Memory B cell (primary cell): ENCODE measurements around the gene GRIK4.

Source experiments
- ATAC-seq: fragments of 150-1000 bp; cut with Tn5 transposase; 2 replicates; pipeline ENCODE4 v1.10.0; 2021; ENCODE audit warnings: low read depth, mild to moderate bottlenecking, moderate library complexity
- DNase-seq, 2 donors: peaks; one replicate each; pipeline ENCODE4 v3.0.0; 2022; ENCODE audit warnings: low spot score in 2 of 2
- H3K27ac Mint-ChIP-seq: one replicate; pipeline ENCODE4 v1.8.0; 2022; ENCODE audit warnings: mild to moderate bottlenecking, moderate library complexity, mixed read lengths
- H3K27me3 Mint-ChIP-seq: one replicate; pipeline ENCODE4 v1.8.0; 2022; ENCODE audit warnings: mixed read lengths
- H3K36me3 Mint-ChIP-seq: one replicate; pipeline ENCODE4 v1.8.0; 2022; ENCODE audit warnings: mild to moderate bottlenecking, mixed read lengths
- H3K4me1 Mint-ChIP-seq: one replicate; pipeline ENCODE4 v1.8.0; 2022; ENCODE audit warnings: mixed read lengths
- H3K4me3 Mint-ChIP-seq: one replicate; pipeline ENCODE4 v1.8.0; 2022; ENCODE audit warnings: mild to moderate bottlenecking, moderate library complexity, mixed read lengths
- H3K9me3 Mint-ChIP-seq: one replicate; pipeline ENCODE4 v1.8.0; 2022; ENCODE audit warnings: mixed read lengths

Gene GRIK4

DNA sequence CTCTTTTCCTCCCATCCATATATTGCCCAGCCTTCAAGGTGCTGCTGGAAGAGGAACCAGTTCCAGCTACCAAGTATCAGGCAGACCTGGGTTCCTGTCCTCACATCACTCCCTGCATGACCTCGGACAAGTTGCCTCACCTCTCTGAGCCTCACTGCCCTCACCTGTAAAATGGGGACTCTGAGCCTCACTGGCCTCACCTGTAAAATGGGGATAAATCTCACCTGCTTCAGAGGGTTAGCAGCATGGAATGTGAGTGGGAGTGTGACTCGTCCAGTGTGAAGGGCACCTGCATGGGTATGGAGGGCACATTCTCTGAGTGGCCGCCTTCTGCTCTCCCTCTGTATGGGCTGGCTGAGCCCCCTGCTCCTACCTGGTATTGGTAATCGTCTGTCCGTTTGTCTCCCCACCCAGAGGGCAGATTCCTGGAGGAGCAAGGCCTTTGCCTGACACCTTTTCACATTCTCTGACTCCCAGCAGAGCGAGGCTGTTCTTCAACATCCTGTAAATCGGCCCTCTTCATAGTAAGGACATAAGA lies 3.7 kb downstream of the GRIK4 start:
- no peak overlapping the region for H3K27ac Mint-ChIP-seq
- DNase-seq (no peak), ATAC-seq (no peak)
- peaks cover 24% of the 10 kb centered on the region for H3K27me3 Mint-ChIP-seq
- H3K9me3 Mint-ChIP-seq, result no peaks in the 10 kb centered on the region
- H3K4me3 Mint-ChIP-seq, result no peak overlapping the region
- no peaks in the 10 kb centered on the region for H3K36me3 Mint-ChIP-seq
- H3K4me1 Mint-ChIP-seq, result peaks cover 9% of the 10 kb centered on the region

DNA sequence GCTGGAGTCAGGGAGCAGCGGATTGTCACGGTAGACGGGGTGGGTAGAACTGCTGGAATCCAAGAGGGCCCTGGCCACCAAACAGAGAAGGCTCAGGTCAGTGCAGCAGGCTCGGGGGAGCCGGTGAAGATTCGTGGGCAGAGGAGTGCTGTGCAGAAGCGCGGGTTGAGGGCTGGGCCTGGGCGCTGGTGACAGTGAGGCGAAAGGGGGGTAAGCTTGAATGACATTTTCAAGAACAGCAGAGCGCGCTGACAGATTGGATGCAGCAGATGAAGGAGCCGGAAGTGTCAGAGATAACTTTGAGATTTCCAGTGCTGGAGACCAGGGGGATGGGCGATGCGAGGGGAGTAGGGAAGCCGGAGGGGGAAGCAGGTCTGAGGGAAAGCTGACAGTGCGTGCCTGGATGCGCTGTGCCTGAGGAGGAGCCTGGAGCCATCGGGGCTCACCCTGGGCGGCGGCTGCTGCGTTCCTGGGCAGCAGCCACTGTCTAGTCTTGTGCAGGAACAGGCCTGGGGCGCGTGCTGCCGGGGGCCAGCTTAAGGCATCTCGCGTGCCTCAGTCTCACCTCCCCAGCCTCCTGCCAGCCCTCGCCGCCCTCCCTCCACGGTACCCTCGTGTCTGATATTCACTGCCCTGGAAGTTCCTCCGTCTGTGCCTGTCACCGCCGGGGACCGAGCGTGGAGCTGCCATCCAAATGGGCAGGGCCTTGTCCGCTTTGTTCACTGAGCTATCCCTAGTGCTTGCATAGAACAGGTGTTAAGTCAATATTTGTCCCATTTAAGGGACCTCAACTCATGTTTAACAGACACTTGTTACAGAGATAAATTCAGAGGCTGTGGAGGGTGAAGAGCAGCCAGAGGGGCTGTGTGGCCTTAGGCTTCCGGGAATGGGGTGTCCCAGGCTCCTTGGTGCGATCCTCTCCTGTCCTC lies 5.2 kb downstream of the GRIK4 start:
- ATAC-seq, result no peak
- H3K27me3 Mint-ChIP-seq, result peaks cover 19% of the 10 kb centered on the region
- no peak overlapping the region for H3K27ac Mint-ChIP-seq
- DNase-seq, result no peak
- H3K9me3 Mint-ChIP-seq, result no peaks in the 10 kb centered on the region
- H3K4me3 Mint-ChIP-seq, result no peak overlapping the region
- no peaks in the 10 kb centered on the region for H3K36me3 Mint-ChIP-seq
- peaks cover 6% of the 10 kb centered on the region for H3K4me1 Mint-ChIP-seq

DNA sequence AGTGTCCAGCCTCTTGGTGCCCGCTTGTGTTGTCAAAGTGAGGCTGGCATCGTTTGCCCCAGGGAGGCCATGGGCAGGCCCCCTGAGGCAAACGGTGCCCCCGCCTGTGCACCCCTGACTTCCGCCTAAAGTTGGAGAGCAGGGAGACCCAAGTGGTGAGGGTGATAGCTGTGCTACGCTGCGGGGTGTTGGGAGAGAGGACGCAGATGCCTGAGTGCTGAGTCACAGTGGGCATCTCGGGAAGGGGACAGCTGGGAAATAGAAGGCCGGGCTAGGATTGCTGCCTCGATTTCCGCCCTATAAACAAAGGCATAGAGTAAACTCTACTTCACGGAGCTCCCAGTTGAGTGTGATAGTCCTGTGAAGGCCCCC lies 5.8 kb downstream of the GRIK4 start:
- Mint-ChIP-seq H3K27ac (no peak overlapping the region), H3K9me3 (no peaks in the 10 kb centered on the region), H3K36me3 (no peaks in the 10 kb centered on the region), H3K27me3 (peaks cover 18% of the 10 kb centered on the region), H3K4me1 (peaks cover 4% of the 10 kb centered on the region), H3K4me3 (no peak overlapping the region)
- DNase-seq (no peak), ATAC-seq (no peak)

DNA sequence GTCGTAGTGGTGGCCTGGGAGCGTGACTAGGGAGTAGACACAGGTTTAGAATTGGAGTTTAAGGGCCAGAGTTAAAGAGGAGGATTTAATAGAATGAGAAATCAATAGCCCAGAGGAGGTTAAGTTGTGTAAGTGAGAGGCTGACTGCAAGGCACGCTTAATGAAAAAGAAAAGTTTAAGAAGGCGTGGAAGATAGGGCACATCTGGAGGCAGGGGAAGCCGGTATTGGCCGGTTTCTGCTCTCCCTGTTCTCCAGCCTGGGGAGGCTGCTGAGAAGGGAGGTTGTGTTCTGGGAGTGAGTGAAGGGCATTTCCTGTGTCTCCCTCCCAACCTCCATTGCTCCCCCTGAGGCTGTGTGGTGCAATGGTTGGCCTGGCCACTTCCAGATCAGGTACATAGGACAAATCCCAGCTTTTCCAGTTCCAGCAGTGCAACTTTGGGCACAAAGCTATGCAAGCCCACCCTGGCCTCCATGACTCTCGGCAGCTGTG lies 6.3 kb downstream of the GRIK4 start:
- peaks cover 19% of the 10 kb centered on the region for H3K27me3 Mint-ChIP-seq
- H3K36me3 Mint-ChIP-seq, result no peaks in the 10 kb centered on the region
- DNase-seq (no peak), ATAC-seq (no peak)
- H3K9me3 Mint-ChIP-seq, result no peaks in the 10 kb centered on the region
- H3K27ac Mint-ChIP-seq, result no peak overlapping the region
- peaks cover 6% of the 10 kb centered on the region for H3K4me1 Mint-ChIP-seq
- H3K4me3 Mint-ChIP-seq, result no peak overlapping the region

DNA sequence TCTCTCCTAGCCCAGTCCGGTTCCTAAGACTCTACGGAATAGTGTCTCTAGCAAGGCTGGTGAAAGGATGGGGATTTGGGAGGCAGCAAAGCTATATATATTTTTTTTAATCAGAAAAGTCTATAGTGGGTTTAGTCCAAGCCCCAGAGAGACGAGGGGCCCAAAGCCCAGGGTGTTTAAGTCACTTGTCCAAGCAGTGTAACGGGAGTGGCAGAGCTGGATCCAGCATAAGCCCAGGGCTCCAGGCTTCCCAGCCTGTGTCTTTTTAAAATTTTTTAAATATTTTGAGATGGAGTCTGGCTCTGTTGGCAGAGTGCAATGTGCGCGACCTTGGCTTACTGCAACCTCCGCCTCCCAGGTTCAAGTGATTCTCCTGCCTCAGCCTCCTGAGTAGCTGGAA lies 6.8 kb downstream of the GRIK4 start:
- H3K4me1 Mint-ChIP-seq, result peaks cover 8% of the 10 kb centered on the region
- DNase-seq (no peak), ATAC-seq (no peak)
- H3K4me3 Mint-ChIP-seq, result no peak overlapping the region
- peaks cover 22% of the 10 kb centered on the region for H3K27me3 Mint-ChIP-seq
- H3K36me3 Mint-ChIP-seq, result no peaks in the 10 kb centered on the region
- H3K27ac Mint-ChIP-seq, result no peak overlapping the region
- no peaks in the 10 kb centered on the region for H3K9me3 Mint-ChIP-seq

DNA sequence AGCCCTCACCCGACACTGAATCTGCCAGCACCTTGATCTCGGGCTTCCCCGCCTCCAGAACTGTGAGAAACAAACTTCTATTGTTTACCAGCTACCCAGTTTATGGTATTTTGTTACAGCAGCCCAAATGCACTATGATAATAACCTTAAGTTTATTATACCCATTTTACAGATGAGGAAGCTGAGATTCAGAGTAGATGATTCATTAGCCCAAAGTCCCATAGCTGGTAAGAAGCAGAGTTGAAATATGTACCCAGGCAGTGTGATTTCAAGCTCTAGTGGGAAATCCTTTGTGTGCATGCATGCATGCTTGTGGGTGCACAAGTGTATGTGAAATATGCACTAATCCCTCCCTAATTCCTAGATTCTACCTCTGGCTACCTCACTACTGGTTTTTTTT lies 7.9 kb downstream of the GRIK4 start:
- no peaks in the 10 kb centered on the region for H3K9me3 Mint-ChIP-seq
- peaks cover 21% of the 10 kb centered on the region for H3K27me3 Mint-ChIP-seq
- ATAC-seq (no peak), DNase-seq (no peak)
- no peak overlapping the region for H3K27ac Mint-ChIP-seq
- no peaks in the 10 kb centered on the region for H3K36me3 Mint-ChIP-seq
- no peak overlapping the region for H3K4me3 Mint-ChIP-seq
- H3K4me1 Mint-ChIP-seq, result peaks cover 8% of the 10 kb centered on the region

DNA sequence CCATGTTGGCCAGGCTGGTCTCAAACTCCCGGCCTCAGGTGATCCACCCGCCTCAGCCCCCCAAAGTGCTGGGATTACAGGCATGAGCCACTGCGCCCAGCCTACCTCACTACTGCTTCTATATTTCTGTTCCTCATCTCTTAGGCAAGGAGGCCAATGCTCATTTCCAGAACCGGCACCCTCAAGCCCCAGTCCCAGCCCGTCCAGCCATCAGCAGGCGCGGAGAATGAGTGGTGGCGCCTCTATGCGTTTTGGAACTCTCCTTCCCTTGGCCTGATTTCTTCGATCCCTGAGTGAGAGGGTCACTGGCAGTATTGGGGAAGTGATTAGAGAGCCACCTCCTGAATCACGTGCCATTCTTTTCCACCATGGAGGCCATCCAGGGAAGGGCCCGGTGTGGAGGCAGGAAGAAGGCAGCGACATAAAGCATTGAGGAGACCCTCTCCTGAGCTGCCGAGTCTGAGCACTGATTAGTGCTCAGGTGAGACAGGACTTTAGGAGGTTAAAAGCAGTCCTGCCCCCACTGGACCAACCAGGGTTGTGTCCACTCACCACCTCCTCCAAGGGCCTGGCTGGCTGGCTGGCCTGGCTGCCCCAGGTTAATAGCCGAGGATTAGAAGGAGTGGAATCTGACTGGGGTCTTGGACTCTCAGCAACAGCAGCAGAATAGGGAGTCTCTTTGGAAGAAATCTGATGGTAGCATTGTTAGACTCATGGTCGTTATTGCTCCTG lies 8.7 kb downstream of the GRIK4 start:
- ATAC-seq, result no peak
- peaks cover 8% of the 10 kb centered on the region for H3K4me1 Mint-ChIP-seq
- H3K27me3 Mint-ChIP-seq, result peaks cover 18% of the 10 kb centered on the region
- H3K9me3 Mint-ChIP-seq, result no peaks in the 10 kb centered on the region
- H3K27ac Mint-ChIP-seq, result no peak overlapping the region
- no peak overlapping the region for H3K4me3 Mint-ChIP-seq
- no peak for DNase-seq
- H3K36me3 Mint-ChIP-seq, result no peaks in the 10 kb centered on the region

DNA sequence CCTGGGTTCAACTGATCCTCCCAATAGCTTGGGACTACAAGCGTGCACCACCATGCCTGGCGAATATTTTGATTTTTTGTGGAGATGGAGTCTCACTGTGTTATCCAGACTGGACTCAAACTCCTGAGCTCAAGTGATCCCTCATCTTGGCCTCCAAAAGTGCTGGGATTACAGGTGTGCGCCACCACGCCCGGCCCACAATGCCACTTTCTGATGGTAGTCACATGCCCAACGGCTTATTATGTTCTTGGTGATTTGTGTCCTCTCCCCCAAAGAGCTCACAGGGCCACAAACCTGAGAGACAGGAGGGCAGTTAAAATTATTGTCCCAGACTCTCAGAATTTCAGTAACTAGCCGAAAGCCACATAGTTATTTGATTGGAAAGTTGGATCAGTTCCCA lies 9.6 kb downstream of the GRIK4 start:
- Mint-ChIP-seq H3K27me3 (peaks cover 14% of the 10 kb centered on the region), H3K27ac (no peak overlapping the region), H3K4me1 (peaks cover 7% of the 10 kb centered on the region), H3K36me3 (no peaks in the 10 kb centered on the region), H3K9me3 (no peaks in the 10 kb centered on the region), H3K4me3 (no peak overlapping the region)
- DNase-seq, result no peak
- no peak for ATAC-seq

DNA sequence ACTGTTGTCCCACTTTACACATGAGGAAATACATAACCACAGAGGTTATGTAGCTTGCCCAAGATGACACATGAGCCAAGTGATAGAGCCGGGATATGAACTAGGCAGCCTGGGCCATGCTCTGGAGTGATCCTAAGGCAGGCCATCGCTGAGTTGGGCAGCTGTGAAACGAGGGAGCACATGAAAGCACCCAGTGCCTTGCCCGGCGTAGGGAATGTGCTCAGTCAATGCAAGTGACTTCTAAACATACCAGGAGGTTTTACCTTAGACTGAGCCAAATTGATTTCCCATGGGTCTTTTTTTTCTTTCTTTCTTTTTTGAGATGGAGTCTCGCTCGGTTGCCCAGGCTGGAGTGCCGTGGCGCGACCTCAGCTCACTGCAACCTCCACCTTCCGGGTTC lies 10.5 kb downstream of the GRIK4 start:
- Mint-ChIP-seq H3K4me1 (peaks cover 4% of the 10 kb centered on the region), H3K4me3 (no peak overlapping the region), H3K36me3 (no peaks in the 10 kb centered on the region), H3K9me3 (no peaks in the 10 kb centered on the region), H3K27me3 (peaks cover 10% of the 10 kb centered on the region), H3K27ac (no peak overlapping the region)
- DNase-seq, result no peak
- ATAC-seq, result no peak

DNA sequence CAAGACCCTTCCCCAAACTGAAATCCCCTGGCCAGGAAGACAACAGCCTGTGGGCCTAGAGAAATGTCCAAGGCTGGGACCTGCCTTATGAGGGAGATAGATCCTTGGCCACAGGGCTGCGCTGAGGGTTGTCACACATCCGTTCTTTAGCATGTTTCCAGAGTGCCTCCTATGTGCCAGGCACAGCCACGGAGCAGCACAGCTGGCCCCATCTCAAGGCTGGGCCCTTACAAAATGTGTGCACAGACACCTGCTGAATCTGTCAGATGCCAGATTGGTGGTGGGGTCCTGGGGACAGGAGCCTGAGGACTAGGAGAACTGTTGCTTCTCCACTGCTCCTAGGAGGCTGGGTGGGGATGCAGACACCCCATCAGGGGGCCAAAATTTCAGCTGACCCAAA lies 11.2 kb downstream of the GRIK4 start:
- Mint-ChIP-seq H3K36me3 (no peaks in the 10 kb centered on the region), H3K4me3 (peak overlapping the region; percentile 29), H3K9me3 (no peaks in the 10 kb centered on the region), H3K27me3 (peaks cover 8% of the 10 kb centered on the region), H3K27ac (no peak overlapping the region), H3K4me1 (peaks cover 4% of the 10 kb centered on the region)
- ATAC-seq (no peak), DNase-seq (no peak)

DNA sequence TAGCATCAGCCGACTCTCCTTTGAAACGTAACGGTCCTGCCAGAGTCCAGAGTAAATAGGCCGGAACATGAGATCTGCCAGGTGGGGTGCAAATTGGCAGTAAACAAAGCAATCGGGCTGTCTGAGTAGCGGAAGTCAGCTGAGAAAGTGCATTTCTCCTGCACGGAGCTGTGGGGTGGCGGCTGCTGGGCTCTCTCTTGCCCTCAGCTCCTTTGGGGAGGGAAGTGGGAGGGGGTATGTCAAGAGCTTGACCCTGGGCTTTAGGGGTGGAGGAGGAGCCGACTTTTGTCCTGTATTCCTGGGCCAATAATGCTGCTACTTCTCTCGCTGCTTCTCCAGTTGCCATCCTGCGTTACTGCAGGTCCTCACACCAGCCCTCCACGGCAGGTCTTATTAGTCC lies 11.6 kb downstream of the GRIK4 start:
- Mint-ChIP-seq H3K4me1 (peaks cover 4% of the 10 kb centered on the region), H3K4me3 (peak overlapping the region; percentile 29), H3K27ac (no peak overlapping the region), H3K27me3 (peaks cover 8% of the 10 kb centered on the region), H3K36me3 (no peaks in the 10 kb centered on the region), H3K9me3 (no peaks in the 10 kb centered on the region)
- ATAC-seq, result no peak
- no peak for DNase-seq

DNA sequence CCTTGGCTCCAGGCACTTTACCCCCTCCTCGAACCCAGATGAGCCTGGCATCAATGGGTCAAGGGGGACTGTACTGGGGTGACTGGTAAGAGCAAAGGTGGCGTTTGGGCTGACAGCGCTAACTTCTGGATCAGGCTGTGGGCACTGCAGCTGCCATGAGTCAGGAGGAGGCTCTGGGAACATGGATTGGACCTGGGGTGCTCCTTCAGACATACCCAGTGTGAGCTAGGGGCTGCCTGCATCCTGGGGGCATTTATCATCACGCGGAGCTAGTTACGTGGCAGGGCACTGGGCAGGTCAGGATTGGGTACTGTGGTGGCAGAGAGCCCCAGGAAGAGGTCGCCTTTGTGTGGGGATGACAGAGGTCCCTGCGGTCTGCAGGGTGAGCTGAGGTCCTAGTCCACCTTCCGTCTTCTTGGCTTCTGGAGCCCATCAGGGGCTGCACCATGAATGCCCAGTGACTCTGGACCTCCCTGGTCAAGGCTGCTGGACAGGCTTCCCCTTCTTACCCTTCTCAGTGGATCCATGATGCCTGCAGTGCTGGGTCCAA lies 13.1 kb downstream of the GRIK4 start:
- DNase-seq (no peak), ATAC-seq (no peak)
- no peak overlapping the region for H3K27ac Mint-ChIP-seq
- no peak overlapping the region for H3K4me3 Mint-ChIP-seq
- H3K9me3 Mint-ChIP-seq, result peaks cover 3% of the 10 kb centered on the region
- no peaks in the 10 kb centered on the region for H3K36me3 Mint-ChIP-seq
- peaks cover 4% of the 10 kb centered on the region for H3K4me1 Mint-ChIP-seq
- H3K27me3 Mint-ChIP-seq, result peaks cover 17% of the 10 kb centered on the region

DNA sequence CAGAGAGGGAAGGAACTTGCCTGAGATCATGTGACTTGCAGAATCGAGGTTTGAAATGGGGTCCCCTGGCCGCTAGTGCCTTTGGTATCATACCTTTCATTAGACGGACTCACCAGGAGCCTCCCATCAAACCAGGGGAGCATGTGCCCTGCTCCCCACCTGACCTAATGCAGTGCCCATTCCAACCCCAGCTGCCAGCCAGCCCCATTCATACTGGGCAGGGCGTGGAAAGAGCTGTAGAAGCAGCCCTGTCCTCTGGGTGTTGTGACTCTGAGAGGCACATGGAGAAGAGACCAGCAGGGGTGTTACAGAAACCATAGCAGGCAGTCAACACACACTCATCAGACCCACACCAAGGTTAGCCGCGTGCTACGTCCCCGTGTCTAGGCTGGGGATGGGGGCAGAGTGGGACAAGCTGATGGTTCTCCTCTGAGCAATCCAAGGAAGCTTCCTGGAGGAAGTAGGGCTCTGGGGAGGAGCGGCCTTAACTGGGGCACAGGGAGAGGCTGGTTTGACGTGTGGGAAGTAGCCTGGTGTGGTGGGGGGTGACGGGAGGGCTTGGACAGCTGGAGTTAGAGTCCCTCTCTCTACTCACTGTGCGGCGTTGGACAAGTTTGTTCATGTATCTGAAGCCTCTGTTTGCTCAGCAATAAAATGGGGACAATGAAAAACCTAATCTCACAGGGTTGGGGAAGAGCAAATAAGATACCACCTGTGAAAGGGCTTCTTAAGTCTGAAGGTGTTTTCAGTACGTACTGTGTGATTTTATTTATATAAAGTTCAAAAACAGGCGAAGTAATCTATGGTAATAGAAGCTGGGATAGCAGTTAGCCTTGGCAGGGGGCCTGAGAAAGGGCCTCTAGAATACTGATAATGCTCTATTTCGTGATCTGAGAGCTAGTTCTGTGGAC lies 14.0 kb downstream of the GRIK4 start:
- Mint-ChIP-seq H3K27me3 (peaks cover 21% of the 10 kb centered on the region), H3K27ac (no peak overlapping the region), H3K9me3 (peaks cover 3% of the 10 kb centered on the region), H3K36me3 (no peaks in the 10 kb centered on the region), H3K4me3 (no peak overlapping the region), H3K4me1 (peaks cover 4% of the 10 kb centered on the region)
- DNase-seq, result no peak
- ATAC-seq, result no peak
